ENCODE measurements around the gene NFIC.
"Not testable (repeated sequence)": the region's sequence is repeated elsewhere in the genome, so short reads cannot be mapped to it uniquely, and the experiment has no call there.

NFIC gene

DNA sequence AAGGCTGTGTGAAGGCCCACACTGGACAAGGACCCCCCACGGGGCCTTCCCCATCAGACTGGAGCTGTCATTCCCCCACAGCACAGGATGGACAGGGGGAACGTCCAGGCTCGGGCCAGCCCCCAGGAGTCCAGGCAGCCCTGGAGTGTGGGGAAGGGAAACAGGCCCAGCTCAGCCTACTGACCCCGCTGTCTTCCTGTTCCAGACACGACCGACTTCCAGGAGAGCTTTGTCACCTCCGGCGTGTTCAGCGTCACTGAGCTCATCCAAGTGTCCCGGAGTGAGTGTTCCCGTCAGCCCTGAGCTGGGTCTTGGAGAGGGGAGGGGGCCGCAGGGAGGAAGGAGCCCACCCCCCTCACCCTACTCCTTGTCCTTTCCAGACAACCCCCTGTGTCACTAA, 66.9 kb downstream of the NFIC start:
- in situ Hi-C loops (cut with HindIII; ENCODE audit: low pct_ligation_motif_present, low pct_unique_long_range_greater_than_20kb, low sequenced_read_pairs), result no loop called here
- DNase-seq, result no peak

DNA sequence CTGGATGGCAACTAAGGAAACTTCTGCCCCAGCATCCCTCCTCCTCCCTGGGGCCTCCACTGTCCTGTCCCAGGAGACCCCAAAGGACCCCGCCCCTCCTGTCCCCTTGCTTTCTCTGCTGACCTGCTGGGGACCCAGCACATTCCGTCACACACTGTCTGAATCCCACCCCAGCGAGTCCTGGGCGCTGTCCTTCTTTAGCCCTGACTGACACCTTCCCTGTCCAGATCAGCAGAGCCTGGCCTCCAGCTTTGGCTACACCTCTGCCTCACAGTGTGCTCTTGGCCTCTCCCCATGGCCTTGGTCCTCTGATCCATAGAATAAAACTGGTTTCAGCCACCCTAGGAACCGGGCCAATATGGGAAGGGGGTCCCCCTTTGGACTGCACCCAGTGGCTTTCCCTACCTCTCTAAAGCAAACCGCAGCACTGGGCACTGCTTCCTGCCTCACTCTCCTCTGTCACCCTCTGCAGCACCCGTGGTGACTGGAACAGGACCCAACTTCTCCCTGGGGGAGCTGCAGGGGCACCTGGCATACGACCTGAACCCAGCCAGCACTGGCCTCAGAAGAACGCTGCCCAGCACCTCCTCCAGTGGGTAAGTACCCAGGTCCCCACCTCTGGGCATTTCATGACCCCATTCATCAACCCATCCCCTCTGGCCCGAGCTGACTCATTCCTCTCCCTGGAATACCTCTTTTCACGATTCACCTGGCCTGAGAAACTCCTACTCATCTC, 67.6 kb downstream of the NFIC start:
- in situ Hi-C loops (cut with HindIII; ENCODE audit: low pct_ligation_motif_present, low pct_unique_long_range_greater_than_20kb, low sequenced_read_pairs), result no loop called here
- no peak for DNase-seq

DNA sequence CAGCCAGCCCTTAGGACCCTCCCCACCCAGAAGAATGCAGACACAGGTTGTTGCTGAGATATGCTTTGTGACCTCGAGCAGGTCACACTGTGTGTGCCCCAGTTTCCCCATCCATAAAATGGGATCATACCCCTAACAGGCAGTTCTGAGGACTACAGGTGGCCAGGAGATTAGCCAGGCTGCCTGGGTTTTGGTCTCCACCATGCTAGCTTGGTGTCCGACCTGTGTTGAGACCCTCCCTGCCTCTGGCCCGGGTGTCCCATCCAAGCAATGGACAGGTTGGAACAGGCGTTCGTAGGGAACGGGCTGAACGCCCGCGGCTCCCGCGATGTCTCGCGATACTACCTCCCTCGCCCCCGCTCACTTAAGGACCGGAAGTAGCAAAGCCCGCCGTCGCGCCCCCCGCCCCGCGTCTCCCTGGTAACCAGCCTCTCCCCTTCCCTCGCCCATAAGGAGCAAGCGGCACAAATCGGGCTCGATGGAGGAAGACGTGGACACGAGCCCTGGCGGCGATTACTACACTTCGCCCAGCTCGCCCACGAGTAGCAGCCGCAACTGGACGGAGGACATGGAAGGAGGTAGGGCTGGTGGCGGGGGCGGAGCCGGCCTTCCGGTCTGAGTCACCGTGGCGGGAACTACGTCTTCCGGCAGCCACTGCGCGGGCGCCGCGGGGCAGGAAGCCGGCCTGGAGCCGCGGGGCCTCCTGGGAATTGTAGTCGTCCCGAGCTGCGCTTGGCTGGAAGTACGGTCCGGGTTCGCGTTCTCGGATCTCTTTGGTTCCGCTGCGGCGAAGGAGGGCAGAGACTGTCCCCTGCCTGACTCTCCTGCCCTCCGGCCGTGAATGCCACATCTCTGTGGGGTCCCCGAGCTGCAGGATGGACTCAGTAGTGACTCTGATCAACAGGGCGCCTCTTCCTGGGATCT, 68.5 kb downstream of the NFIC start:
- peak; percentile 91 for DNase-seq
- in situ Hi-C loops (cut with HindIII; ENCODE audit: low pct_ligation_motif_present, low pct_unique_long_range_greater_than_20kb, low sequenced_read_pairs), result no loop called here

DNA sequence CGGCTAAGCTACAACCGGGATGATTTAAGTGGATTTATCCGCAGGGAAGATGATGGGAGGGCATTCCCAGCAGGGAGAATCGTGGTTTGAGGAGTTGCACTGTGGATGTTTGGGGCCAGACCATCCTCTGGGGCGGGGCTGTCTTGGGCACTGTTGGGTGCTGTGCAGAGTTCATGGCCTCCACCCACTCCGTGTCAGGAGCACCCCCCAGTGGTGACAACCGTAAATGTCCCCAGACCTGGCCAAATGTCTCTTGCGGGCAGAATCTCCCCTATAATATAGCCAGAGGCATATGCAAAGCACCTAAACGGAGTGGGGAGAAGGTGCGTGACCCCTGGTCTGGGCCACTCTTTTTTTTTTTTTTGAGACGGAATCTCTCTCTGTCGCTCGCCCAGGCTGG, 73.7 kb downstream of the NFIC start:
- peak; percentile 40 for DNase-seq
- in situ Hi-C loops (cut with HindIII; ENCODE audit: low pct_ligation_motif_present, low pct_unique_long_range_greater_than_20kb, low sequenced_read_pairs), result no loop called here

DNA sequence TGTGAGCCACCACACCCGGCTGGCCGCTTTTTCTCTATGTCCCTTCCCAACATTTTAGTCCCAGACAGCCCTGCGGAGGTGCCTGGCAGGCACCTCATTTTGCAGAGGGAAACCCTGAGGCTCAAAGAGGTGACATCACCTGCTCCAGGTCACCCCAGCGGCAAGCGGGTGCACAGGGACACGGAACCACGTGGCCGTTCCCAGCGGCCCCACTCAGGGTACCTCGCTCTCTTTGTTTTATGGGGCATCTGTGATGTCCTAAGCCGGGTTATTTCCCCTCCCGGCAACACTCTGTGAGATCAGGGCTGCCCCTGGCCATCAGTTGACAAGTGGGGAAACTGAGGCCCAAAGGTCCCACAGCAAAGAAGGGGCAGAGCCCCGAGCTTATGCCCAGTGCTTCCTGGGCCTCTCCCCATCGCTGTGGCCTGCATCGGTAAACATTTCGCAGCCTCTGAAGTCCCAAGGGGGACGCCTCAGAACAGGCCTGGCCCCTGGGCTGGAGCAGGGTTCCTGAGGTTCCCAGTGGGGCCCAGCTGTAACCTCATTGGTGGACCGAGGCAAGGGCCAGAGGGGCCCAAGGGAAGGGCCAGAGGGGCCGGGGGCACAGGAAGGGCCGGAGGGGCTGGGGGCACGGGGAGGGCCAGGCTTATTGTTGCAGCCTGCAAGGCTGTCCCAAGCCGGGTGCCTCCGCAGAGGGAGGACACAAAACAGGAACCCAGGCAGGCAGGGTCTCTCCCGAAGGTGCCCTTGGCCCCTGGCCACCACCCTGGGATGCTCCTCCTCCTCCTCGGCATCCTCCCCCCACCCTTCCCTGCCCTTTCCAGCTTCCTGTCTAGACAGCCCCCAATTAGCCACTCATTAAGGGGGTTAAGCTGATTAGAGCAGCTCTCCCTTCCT, 75.0 kb downstream of the NFIC start:
- DNase-seq, result no peak
- in situ Hi-C loops (cut with HindIII; ENCODE audit: low pct_ligation_motif_present, low pct_unique_long_range_greater_than_20kb, low sequenced_read_pairs), result no loop called here

DNA sequence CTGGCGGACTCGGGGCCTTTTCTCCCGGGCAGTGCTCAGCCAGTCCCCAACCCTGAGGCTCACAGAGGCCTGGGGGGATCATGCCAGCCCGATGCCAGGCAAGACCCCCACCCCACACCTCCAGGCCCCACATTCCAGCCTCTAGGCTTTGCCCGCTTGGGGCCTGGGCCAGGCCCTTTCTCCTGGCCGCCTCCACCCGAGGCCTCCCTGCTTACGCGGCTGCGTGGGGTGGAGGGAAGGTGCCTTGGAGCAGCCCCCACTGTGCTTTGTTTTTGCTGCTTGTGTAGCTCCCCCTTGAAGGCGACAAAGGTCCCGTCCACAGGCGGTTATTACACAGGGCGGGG, 75.6 kb downstream of the NFIC start:
- no peak for DNase-seq
- in situ Hi-C loops (cut with HindIII; ENCODE audit: low pct_ligation_motif_present, low pct_unique_long_range_greater_than_20kb, low sequenced_read_pairs), result no loop called here

DNA sequence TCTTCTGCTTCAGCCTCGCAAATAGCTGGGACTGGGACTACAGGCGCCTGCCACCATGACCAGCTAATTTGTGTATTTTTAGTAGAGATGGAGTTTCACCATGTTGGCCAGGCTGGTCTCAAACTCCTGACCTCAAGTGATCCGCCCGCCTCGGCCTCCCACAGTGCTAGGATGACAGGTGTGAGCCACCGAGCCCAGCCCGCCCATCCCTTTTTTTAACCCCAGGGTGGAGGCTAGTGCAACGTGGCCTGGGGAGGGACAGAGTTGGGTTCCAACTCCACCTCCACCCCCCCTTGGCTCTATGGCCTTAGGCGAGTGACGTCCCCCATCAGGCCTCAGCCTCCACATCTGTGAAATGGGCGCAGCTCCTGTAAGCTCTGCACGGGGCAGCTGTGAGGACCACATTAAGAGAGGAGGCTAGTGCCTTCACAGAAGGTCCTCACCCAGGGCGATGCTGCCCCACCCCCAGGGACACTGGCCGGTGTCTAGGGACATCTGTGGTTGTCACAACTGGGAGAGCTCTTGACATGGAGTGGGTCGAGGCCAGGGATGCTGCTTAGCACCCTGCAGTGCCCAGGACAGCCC, 76.2 kb downstream of the NFIC start:
- DNase-seq, result no peak
- in situ Hi-C loops (cut with HindIII; ENCODE audit: low pct_ligation_motif_present, low pct_unique_long_range_greater_than_20kb, low sequenced_read_pairs), result no loop called here

DNA sequence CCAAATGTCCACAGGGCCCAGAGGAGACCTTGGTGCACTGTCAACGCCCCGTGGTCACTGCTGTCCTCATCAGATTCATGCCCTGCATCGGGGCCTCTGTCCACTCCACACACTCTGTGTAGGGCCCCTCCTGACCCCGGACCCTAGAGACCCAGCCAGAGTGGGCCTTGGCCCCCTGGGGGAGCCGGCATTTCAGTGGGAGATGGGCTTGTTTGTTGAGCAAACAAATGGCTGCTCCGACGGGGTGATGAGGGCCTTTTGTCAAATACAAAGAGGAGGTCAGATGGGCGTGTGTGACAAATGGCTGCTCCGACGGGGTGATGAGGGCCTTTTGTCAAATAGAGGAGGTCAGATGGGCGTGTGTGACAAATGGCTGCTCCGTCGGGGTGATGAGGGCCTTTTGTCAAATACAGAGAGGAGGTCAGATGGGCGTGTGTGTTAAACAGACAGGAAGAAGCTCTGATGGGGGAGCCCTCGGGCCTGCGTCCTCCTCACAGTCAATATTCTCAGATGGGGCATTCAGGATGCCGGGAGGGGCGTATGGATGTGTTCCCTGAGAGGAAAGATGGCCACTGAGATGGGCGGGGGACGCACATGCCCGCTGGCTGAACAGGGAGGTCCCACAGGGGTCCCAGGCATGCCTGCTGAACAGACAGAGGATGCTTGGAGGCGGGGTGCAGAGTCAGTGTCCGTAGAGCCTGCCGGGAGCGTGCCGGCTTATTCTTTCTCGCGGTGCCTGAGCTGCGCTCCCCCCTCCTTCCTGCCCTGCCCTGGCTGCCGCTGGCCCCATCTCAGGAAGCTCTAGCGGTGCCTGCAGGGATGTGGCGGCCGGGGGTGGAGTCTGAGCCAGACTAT, 77.7 kb downstream of the NFIC start:
- DNase-seq, result no peak
- in situ Hi-C loops (cut with HindIII; ENCODE audit: low pct_ligation_motif_present, low pct_unique_long_range_greater_than_20kb, low sequenced_read_pairs), result no loop called here

DNA sequence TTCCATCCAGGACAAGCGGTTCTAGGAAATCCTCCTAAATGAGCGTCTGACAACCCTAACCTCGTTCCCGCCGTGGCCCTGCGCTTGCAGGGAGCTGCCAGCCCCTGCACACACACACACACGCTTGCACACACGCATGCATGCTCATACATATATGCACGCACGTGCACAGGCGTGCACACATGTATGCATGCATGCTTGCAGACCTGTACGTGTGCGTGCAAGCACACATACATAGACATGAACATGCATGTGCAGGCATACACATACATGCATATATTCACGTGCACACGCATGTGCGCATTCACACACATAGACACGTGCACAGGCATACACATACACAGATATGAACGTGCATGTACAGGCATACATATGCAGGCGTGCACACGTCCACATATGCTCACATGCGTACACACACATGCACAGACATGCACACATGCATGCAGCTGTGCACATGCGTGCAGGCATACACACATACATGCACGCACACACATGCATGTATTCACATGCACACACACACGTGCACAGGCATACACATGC, 78.4 kb downstream of the NFIC start:
- DNase-seq, result no peak
- in situ Hi-C loops (cut with HindIII; ENCODE audit: low pct_ligation_motif_present, low pct_unique_long_range_greater_than_20kb, low sequenced_read_pairs), result no loop called here

DNA sequence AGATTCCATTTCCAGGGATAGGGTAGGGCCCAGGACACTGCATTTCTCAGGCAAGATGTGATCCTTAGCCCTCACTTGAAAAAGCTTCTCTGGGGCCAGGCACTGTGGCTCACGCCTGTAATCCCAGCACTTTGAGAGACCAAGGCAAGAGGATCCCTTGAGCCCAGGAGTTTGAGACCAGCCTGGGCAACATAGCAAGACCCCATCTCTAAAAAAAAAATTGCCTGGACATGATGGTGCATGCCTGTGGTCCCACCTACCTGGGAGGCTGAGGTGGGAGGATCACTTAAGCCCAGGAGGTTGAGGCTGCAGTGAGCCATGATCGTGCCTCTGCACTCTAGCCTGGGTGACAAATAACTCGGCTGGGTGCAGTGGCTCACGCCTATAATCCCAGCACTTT, 80.3 kb downstream of the NFIC start:
- in situ Hi-C loops (cut with HindIII; ENCODE audit: low pct_ligation_motif_present, low pct_unique_long_range_greater_than_20kb, low sequenced_read_pairs); DNase-seq: not testable (repeated sequence)

DNA sequence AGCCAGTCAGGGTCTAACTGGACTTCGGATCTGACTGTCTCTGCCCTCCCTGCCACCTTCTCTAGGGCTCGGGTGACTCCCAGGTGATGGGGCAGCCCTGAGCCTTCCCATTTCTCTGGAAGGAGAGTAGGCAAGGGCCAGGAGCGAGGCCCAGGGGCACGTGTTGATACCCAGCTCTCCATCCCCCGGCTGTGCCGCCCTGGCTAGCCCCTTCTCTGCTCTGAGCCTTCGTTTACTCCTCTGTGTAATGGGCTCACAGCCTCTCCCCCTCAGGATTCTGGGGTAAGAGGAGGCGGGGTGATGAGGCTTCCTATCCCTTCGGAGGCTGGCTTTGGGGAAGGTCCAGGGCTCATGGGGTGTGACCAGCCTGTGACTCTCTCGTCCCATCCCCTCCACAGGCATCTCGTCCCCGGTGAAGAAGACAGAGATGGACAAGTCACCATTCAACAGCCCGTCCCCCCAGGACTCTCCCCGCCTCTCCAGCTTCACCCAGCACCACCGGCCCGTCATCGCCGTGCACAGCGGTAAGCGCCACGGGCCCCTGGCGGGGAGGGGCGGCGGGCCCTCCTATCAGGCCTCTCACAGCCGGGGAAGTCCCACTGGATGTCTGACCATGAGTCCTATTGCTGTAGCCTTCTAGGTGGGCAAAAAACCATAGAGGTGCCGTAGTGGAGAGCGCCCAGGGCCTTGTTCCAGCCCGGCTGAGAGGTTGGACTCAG, 82.4 kb downstream of the NFIC start:
- in situ Hi-C loops (cut with HindIII; ENCODE audit: low pct_ligation_motif_present, low pct_unique_long_range_greater_than_20kb, low sequenced_read_pairs), result no loop called here
- DNase-seq, result no peak

DNA sequence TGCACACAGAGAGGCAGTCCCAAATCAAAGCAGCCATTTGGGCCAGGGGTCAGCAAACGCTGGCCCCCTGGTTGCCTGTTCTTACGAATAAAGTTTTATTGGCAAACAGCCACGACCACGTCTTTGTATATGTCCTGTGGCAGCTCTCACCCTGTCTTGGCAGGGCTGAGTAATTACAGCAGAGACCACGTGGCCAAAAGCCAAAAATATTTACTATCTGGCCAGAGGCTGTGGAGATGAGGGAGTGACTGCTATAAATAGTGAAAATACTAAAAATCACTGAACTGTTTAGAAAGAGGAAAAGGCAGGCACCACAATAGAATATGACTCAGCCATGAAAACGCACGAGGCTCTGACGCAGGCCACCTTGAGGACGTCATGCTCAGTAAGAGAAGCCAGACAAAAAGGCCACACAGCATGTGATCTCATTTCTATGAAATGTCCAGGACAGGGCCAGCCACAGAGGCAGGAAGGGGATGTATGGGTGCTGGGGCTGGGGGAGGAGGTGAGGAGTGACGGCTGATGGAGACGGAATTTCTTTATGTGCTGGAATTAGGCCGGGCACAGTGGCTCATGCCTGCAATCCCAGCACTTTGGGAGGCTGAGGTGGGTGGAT, 84.5 kb downstream of the NFIC start:
- in situ Hi-C loops (cut with HindIII; ENCODE audit: low pct_ligation_motif_present, low pct_unique_long_range_greater_than_20kb, low sequenced_read_pairs), result no loop called here
- DNase-seq, result peak; percentile 98

DNA sequence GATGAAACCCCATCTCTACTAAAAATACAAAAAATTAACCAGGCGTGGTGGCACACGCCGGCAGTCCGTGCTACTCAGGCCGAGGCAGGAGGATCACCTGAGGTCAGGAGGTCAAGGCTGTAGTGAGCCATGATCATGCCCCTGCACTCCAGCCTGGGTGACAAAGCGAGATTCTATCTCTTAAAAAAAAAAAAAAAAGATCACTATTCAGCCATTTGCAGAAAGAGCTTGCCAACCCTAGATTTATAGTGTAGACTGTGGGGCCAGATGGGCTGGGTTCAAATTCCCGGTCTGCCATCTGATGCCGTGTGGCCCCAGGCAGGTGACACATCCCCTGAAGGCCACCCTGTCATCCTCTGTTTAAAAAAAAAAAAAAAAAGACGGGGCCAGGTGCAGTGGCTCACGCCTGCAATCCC, 85.1 kb downstream of the NFIC start:
- DNase-seq, result no peak
- in situ Hi-C loops (cut with HindIII; ENCODE audit: low pct_ligation_motif_present, low pct_unique_long_range_greater_than_20kb, low sequenced_read_pairs), result no loop called here

DNA sequence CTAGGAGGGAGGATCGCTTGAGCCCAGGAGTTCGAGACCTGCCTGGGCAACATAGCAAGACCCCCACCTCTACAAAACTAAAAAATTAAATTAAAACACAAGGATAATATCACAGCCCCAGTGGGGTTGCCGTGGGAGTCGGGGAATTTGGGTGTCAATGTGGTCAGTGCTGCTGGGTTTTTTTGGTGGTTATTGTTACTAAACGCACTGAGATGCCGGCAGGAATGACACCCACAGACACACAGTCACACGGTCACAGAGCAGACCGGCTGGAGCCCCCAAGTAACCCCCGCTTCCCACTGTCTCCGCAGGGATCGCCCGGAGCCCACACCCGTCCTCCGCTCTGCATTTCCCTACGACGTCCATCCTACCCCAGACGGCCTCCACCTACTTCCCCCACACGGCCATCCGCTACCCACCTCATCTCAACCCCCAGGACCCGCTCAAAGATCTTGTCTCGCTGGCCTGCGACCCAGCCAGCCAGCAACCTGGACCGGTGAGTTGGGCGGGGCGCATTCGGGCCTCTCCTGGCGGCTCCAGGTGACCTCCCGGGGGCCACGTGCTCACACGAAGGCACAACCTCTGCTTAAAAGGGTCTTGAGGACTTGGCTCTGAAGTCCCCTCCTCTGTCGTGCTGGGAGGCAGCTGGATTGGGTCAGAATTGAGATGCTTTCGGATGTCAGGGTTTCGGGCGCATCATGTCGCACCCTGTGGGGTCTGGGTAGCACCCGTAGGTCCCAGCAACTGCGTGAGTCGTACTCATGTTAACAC, 86.0 kb downstream of the NFIC start:
- in situ Hi-C loops (cut with HindIII; ENCODE audit: low pct_ligation_motif_present, low pct_unique_long_range_greater_than_20kb, low sequenced_read_pairs), result no loop called here
- no peak for DNase-seq

DNA sequence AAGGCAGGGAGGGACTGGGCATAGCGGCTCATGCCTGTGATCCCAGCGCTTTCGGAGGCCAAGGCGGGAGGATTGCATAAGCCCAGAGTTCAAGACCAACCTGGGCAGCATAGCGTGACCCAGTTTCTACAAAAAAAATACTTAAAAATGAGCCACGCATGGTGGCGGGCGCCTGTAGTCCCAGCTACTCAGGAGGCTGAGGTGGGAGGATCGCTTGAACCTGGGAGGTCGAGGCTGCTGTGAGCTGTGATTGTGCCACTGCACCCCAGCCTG, 86.5 kb downstream of the NFIC start:
- in situ Hi-C loops (cut with HindIII; ENCODE audit: low pct_ligation_motif_present, low pct_unique_long_range_greater_than_20kb, low sequenced_read_pairs); DNase-seq: not testable (repeated sequence)

DNA sequence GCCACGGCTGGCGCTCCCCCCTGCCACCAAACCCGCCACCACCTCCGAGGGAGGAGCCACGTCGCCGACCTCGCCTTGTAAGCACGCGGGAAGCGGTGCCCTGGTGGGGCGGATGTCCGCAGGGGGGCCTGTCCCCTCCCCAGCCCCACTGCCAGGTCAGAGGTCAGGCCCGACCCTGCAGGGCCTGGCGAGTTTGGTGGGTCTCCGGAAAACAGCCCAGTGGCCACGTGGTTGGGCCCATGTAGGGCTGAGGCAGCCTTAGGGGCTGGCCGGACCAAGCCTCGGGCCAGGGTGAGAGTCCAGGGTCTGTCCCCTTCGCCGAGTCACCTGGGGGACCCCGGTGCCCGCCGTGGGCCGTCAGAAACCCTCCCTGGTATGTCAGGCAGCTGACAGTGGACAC, 87.5 kb downstream of the NFIC start:
- no peak for DNase-seq
- in situ Hi-C loops (cut with HindIII; ENCODE audit: low pct_ligation_motif_present, low pct_unique_long_range_greater_than_20kb, low sequenced_read_pairs), result no loop called here

Measured in ACHN (cell line).